SJCRH30 (cell line): ENCODE results near the gene MPPED1. TPM values are rescaled to one million over a fixed set of nuclear protein-coding genes. Genes with fewer than 3 reads are reported as not detected.

Experiments
- DNase-seq, 2 experiments: peaks; one replicate each; pipeline ENCODE4 v3.0.0-alpha.2; 2015 to 2020
- H3K27ac ChIP-seq: fragments of 250-450 bp; sonication (Bioruptor Pico); 2 replicates; pipeline ENCODE4 v1.5.1; 2020; ENCODE audit warnings: mild to moderate bottlenecking, moderate library complexity
- H3K27me3 ChIP-seq: fragments of 250-450 bp; sonication (Bioruptor Pico); 2 replicates; pipeline ENCODE4 v1.5.1; 2020; ENCODE audit warnings: mild to moderate bottlenecking, moderate library complexity
- H3K36me3 ChIP-seq: fragments of 250-450 bp; sonication (Bioruptor Pico); 2 replicates; pipeline ENCODE4 v1.5.1; 2020; ENCODE audit warnings: mild to moderate bottlenecking, moderate library complexity
- H3K4me1 ChIP-seq: fragments of 250-450 bp; sonication (Bioruptor Pico); 2 replicates; pipeline ENCODE4 v1.5.1; 2020; ENCODE audit warnings: mild to moderate bottlenecking, moderate library complexity
- H3K4me3 ChIP-seq: fragments of 250-450 bp; sonication (Bioruptor Pico); 2 replicates; pipeline ENCODE4 v1.5.1; 2020; ENCODE audit warnings: mild to moderate bottlenecking, moderate library complexity
- H3K9me3 ChIP-seq: fragments of 250-450 bp; sonication (Bioruptor Pico); replicated peaks from 2 replicates; pipeline ENCODE4 v1.5.1; 2020; ENCODE audit warnings: mild to moderate bottlenecking, moderate library complexity
- total RNA-seq: library from RNA; depleted of rRNA; stranded (reverse); fragments of >200 nt; shearing (Covaris generic); gene quantifications from 2 replicates; pipeline ENCODE4 v1.2.3, GENCODE V29; 2014

Gene MPPED1
- total RNA-seq, 1 experiment from 2014 or later, result not detected

- Histone ChIP-seq H3K9me3 (no peaks in the 10 kb centered on the region), H3K4me3 (no peak overlapping the region), H3K36me3 (no peaks in the 10 kb centered on the region), H3K27ac (no peak overlapping the region), H3K27me3 (no peaks in the 10 kb centered on the region), H3K4me1 (no peaks in the 10 kb centered on the region)
- DNase-seq, result no peak
Observed at GRCh38 chr22:43504068-43504467, 92.3 kb downstream of the MPPED1 start.

GRCh38 chr22:43504666-43505261 lies 93.0 kb downstream of the MPPED1 start:
- no peaks in the 10 kb centered on the region for H3K9me3 ChIP-seq
- no peaks in the 10 kb centered on the region for H3K36me3 ChIP-seq
- H3K27me3 ChIP-seq, result no peaks in the 10 kb centered on the region
- no peak overlapping the region for H3K27ac ChIP-seq
- DNase-seq, result no peak
- no peaks in the 10 kb centered on the region for H3K4me1 ChIP-seq
- no peak overlapping the region for H3K4me3 ChIP-seq

- H3K9me3 ChIP-seq, result no peaks in the 10 kb centered on the region
- H3K4me1 ChIP-seq, result no peaks in the 10 kb centered on the region
- H3K36me3 ChIP-seq, result no peaks in the 10 kb centered on the region
- H3K27me3 ChIP-seq, result no peaks in the 10 kb centered on the region
- H3K27ac ChIP-seq, result no peak overlapping the region
- no peak for DNase-seq
- H3K4me3 ChIP-seq, result no peak overlapping the region
Observed at GRCh38 chr22:43505423-43505822, 93.6 kb downstream of the MPPED1 start.

- Histone ChIP-seq H3K4me3 (no peak overlapping the region), H3K27ac (no peak overlapping the region), H3K9me3 (no peaks in the 10 kb centered on the region), H3K27me3 (no peaks in the 10 kb centered on the region), H3K4me1 (no peaks in the 10 kb centered on the region), H3K36me3 (no peaks in the 10 kb centered on the region)
- DNase-seq, result peak in 1 of 2 experiments; percentile 6
Observed at GRCh38 chr22:43505896-43506295, 94.1 kb downstream of the MPPED1 start.

DNA sequence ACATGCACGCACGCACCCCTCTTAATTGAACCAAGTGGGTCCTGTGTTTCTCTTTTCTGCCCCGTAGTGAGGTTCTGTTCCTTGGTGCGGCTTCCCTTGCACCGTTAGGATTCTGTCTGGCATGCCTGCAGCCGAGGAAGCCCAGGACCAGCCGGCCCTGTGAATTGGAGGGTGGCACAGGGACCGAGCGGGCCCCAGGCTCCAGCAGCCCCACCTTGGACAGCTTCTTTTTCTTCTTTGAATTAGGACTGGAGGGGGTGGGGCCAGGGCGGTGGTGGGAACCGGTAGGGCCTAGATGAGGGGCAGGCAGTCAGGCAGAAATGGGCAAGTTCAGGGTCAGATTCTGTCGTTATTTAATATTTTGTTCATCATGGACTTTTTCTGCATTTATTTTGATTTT lies 94.7 kb downstream of the MPPED1 start:
- Histone ChIP-seq H3K27ac (no peak overlapping the region), H3K36me3 (no peaks in the 10 kb centered on the region), H3K27me3 (no peaks in the 10 kb centered on the region), H3K9me3 (no peaks in the 10 kb centered on the region), H3K4me1 (no peaks in the 10 kb centered on the region), H3K4me3 (no peak overlapping the region)
- DNase-seq, result no peak

DNA sequence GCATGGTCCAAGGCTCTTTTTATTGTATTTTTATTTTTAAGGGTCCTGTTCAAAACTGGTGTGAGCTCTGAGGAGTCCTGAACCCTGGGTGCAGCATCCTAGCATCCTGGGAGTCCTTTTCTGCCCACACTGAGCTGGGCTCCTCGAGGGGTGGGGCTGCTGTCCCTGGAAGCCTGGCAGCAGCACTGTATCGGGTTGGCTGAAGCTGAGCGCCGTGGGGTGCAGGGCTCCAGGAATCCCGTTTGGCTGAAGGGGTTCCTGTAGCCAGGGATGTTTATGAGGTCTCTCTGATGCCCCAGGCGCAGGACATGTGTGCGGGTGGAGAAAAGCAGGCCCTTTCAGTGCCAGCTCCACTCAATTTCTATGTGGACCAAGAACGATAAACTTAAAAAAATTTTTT lies 95.4 kb downstream of the MPPED1 start:
- DNase-seq, result no peak
- H3K9me3 ChIP-seq, result no peaks in the 10 kb centered on the region
- H3K4me1 ChIP-seq, result no peaks in the 10 kb centered on the region
- H3K36me3 ChIP-seq, result no peaks in the 10 kb centered on the region
- no peak overlapping the region for H3K4me3 ChIP-seq
- H3K27ac ChIP-seq, result no peak overlapping the region
- no peaks in the 10 kb centered on the region for H3K27me3 ChIP-seq

DNA sequence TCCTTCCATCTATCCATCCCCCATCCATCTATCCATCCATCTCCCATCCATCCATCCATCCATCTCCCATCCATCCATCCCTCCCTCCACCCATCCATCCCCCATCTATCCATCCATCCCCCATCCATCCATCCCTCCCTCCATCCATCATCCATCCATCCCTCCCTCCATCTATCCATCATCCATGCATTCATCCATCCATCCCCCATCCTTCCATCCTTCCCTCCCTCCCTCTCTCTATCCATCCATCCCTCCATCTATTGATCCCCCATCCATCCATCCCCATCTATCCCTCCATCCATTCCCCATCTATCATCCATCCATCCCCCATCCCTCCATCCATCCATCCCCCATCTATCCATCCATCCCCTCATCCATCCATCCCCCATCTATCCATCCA lies 96.7 kb downstream of the MPPED1 start:
- H3K4me1 ChIP-seq, result no peaks in the 10 kb centered on the region
- H3K27me3 ChIP-seq, result peaks cover 4% of the 10 kb centered on the region; the same call in 1 of the 2 replicates
- no peak for DNase-seq
- no peaks in the 10 kb centered on the region for H3K36me3 ChIP-seq
- no peak overlapping the region for H3K27ac ChIP-seq
- H3K4me3 ChIP-seq, result no peak overlapping the region
- no peaks in the 10 kb centered on the region for H3K9me3 ChIP-seq

DNA sequence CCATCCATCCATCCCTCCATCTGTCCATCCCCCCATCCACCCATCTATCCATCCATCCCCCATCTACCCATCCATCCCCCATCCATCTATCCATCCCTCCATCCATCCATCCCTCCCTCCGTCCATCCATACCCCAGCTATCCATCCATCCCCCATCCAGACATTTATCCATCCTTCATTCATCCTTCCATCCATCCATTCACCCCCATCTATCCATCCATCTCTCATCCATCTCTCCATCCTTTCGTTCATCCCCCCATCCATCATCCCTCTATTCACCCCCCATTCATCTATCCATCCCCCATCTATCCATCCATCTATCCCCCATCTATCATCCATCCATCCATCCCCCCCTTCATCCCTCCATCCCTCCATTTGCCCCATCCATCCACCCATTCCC lies 97.5 kb downstream of the MPPED1 start:
- peaks cover 4% of the 10 kb centered on the region; the same call in 1 of the 2 replicates for H3K27me3 ChIP-seq
- no peak for DNase-seq
- H3K9me3 ChIP-seq, result no peaks in the 10 kb centered on the region

DNA sequence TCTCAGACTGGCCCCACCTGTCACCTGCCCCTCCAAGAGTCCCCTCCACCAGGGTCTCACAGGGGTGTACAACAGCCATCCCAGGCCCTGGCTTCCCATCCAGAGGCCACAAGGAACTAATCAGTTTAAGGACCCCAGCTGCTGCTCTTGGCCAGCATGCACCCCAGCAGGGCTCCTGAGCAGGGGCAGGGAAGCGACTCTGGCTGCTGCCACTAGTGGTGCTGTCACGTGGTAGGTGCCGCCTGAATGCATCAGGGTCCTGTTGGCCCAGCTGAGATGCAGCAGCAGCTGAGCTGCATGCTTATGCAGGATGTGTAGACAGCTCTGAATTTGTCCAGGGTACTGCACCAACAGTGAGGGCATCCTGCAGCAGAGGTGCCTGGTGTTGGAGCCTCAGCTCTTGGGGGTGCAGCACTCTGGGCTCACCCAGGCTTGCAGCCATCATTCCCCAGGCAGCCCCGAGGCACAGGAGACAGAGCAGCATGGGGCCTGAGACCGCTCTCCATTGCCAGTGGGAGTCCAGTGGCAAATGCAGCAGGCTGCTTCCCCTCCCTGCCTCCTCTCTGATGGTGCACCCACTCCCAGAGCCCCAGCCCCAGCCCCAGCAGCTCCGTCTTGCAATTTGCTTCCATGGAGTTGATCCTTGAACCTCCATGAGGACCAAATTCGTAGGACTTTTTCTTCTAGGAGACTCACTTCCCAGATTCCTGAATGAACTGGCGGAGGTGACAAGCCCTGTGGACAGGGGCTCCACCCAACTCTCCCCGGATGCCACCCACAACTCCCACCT lies 98.7 kb downstream of the MPPED1 start:
- Histone ChIP-seq H3K27ac (no peak overlapping the region), H3K4me1 (no peaks in the 10 kb centered on the region), H3K9me3 (no peaks in the 10 kb centered on the region), H3K36me3 (no peaks in the 10 kb centered on the region), H3K27me3 (peaks cover 4% of the 10 kb centered on the region; the same call in 1 of the 2 replicates), H3K4me3 (no peak overlapping the region)
- DNase-seq, result no peak

More for the DNA sequence above, 97.5 kb downstream of the MPPED1 start:
- Histone ChIP-seq H3K4me1 (no peaks in the 10 kb centered on the region), H3K4me3 (no peak overlapping the region), H3K27ac (no peak overlapping the region), H3K36me3 (no peaks in the 10 kb centered on the region)

GRCh38 chr22:43511276-43511910 lies 99.6 kb downstream of the MPPED1 start:
- H3K4me3 ChIP-seq, result no peak overlapping the region
- no peaks in the 10 kb centered on the region for H3K4me1 ChIP-seq
- no peaks in the 10 kb centered on the region for H3K36me3 ChIP-seq
- peaks cover 4% of the 10 kb centered on the region; the same call in 1 of the 2 replicates for H3K27me3 ChIP-seq
- H3K27ac ChIP-seq, result no peak overlapping the region
- no peaks in the 10 kb centered on the region for H3K9me3 ChIP-seq
- DNase-seq, result no peak

DNA sequence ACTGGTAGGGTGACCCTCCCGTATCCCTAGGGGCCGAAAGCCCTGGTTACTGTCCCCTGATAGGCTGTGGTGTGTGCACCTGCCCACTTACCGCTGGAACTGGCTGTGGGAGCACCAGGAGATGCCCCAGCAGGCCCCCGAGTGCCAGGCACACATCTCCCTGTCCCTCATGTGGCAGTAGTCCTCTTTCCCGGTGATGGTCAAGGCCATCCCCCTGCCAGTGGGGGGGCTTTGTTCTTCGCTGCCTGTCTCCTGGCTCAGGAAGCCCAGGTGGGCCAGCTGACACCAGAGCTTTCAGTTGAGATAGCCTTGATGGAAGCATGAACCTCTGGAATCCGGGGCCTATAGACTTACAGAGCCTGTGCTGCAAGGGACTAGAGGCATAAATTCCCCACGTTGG lies 100.5 kb downstream of the MPPED1 start:
- no peak overlapping the region for H3K27ac ChIP-seq
- no peak for DNase-seq
- peaks cover 4% of the 10 kb centered on the region; the same call in 1 of the 2 replicates for H3K27me3 ChIP-seq
- H3K9me3 ChIP-seq, result no peaks in the 10 kb centered on the region
- H3K36me3 ChIP-seq, result no peaks in the 10 kb centered on the region
- H3K4me1 ChIP-seq, result no peaks in the 10 kb centered on the region
- H3K4me3 ChIP-seq, result no peak overlapping the region

DNA sequence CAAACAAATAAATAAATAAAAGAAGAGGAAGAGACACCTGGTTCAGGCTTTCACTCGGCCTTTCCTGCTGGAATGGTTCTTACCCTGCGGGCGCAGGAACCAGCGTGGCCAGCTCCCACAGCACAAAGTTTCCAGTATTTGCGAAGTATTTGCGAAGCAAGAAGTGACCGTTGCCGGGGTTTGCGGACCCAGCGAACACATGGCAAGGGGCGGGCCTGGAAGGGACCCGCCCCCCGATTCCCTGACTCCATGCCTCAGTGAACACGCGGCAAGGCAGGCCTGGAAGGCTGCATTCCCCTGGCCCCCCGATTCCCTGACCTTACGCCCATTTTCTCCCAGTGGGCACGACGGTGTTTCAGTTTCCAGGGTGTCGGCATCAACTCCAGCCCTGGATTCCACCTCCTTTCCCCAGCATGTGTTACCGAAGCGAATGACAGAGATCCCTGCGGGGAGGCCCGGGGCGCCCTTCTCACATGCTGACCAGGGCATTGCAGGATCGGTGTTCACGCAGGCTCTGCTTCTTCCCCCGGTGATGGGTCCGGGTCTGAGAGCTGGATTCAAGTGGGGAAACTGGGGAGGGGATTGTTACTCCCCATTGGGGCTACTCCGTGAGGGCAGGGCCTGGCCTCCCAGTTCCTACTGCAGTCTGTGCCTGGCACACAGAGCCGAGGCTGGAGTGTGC lies 102.8 kb downstream of the MPPED1 start:
- Histone ChIP-seq H3K9me3 (no peaks in the 10 kb centered on the region), H3K36me3 (no peaks in the 10 kb centered on the region), H3K4me1 (no peaks in the 10 kb centered on the region), H3K27me3 (peaks cover 4% of the 10 kb centered on the region; the same call in 1 of the 2 replicates), H3K4me3 (no peak overlapping the region), H3K27ac (no peak overlapping the region)
- DNase-seq, result no peak

DNA sequence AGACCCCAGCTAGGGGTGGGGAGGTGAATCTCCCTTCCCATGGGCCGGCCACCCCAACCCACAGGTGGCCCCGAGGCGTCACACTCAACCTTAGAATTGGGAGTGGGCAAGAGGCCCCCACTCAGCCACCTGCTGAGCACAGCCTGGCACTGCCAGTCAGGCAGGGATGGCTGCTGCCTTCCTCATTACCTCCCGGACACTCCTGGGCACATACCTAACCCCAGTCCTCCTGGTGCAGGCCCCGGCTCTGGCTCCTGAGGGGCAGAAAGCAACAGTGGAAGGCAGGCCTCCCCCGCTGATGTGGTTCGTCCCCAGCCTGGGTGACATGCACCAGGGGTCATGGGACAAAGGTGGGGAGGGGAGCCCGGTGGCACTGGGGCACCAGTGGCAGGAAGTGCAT lies 103.6 kb downstream of the MPPED1 start:
- DNase-seq, result no peak
- Histone ChIP-seq H3K9me3 (no peaks in the 10 kb centered on the region), H3K36me3 (no peaks in the 10 kb centered on the region)

GRCh38 chr22:43515902-43516301 lies 104.1 kb downstream of the MPPED1 start:
- no peak for DNase-seq

More for the DNA sequence above, 103.6 kb downstream of the MPPED1 start:
- Histone ChIP-seq H3K27ac (no peak overlapping the region), H3K4me1 (no peaks in the 10 kb centered on the region), H3K4me3 (no peak overlapping the region), H3K27me3 (peaks cover 4% of the 10 kb centered on the region; the same call in 1 of the 2 replicates)

DNA sequence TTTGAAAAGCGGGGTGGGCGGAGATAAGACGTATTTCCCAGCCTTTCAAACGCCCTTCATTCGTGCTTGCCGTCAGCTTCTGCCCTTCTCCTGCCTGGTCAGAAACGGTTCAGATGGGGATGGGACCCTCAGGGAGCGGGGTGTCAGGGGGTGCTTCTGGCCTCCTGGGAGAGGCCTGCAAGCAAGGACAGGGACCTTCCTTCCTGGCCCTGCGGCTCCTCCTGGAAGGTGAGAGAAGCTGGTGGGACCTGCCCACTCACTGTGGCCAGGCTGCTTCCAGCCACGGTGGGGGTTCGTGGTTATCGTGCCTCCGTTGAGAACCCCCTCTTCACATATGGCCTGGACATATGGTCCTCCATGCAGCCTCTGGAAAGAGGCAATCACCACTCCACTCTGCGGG lies 104.6 kb downstream of the MPPED1 start:
- H3K36me3 ChIP-seq, result no peaks in the 10 kb centered on the region
- H3K9me3 ChIP-seq, result no peaks in the 10 kb centered on the region
- no peak overlapping the region for H3K27ac ChIP-seq
- no peaks in the 10 kb centered on the region for H3K4me1 ChIP-seq
- H3K27me3 ChIP-seq, result peaks cover 4% of the 10 kb centered on the region; the same call in 1 of the 2 replicates
- no peak for DNase-seq
- no peak overlapping the region for H3K4me3 ChIP-seq

More at GRCh38 chr22:43515902-43516301, 104.1 kb downstream of the MPPED1 start:
- Histone ChIP-seq H3K4me3 (no peak overlapping the region), H3K36me3 (no peaks in the 10 kb centered on the region), H3K9me3 (no peaks in the 10 kb centered on the region), H3K27ac (no peak overlapping the region), H3K4me1 (no peaks in the 10 kb centered on the region), H3K27me3 (peaks cover 4% of the 10 kb centered on the region; the same call in 1 of the 2 replicates)
